MCF 10A (cell line): ENCODE data around the gene SLC2A11. TPM values are rescaled to one million over a fixed set of nuclear protein-coding genes. Genes with fewer than 3 reads are reported as not detected.
A peak's percentile ranks its signal among the peaks of the same experiment; 100 is the strongest.

Experiments used
- BruUV-seq: library from RNA; stranded (reverse); fragments of 400-500 nt; replicated peaks from 2 replicates; lab custom pipeline; 2021; lab: Mats Ljungman, UMichigan
- CTCF ChIA-PET: fragments of 300-600 bp; sonication (Branson Sonifier 250); formaldehyde crosslinking; extraction: SDS; loops from one replicate; lab custom pipeline; 2021; ENCODE audit warnings: antibody characterized with exemption, inconsistent platforms; lab: Yijun Ruan, JAX
- POLR2A ChIA-PET: fragments of 300-600, 350-650 bp; sonication (Branson Sonifier 250); formaldehyde crosslinking; extraction: SDS; loops from one replicate; lab custom pipeline; 2020; ENCODE audit warnings: antibody characterized with exemption, inconsistent platforms; lab: Yijun Ruan, JAX
- DNase-seq: peaks from one replicate; pipeline ENCODE4 v3.0.0-alpha.2; 2018; ENCODE audit not compliant: unreplicated experiment
- H3K27ac Mint-ChIP-seq: one replicate; pipeline ENCODE4 v1.8.0; 2022; ENCODE audit warnings: mild to moderate bottlenecking, low read depth, mixed read lengths; ENCODE audit not compliant: unreplicated experiment
- H3K27me3 Mint-ChIP-seq: one replicate; pipeline ENCODE4 v1.8.0; 2022; ENCODE audit warnings: mixed read lengths; ENCODE audit not compliant: insufficient read depth, unreplicated experiment
- H3K36me3 Mint-ChIP-seq: one replicate; pipeline ENCODE4 v1.8.0; 2022; ENCODE audit warnings: mild to moderate bottlenecking, moderate library complexity, mixed read lengths; ENCODE audit not compliant: insufficient read depth, unreplicated experiment
- H3K4me1 Mint-ChIP-seq: one replicate; pipeline ENCODE4 v1.8.0; 2022; ENCODE audit warnings: mixed read lengths; ENCODE audit not compliant: insufficient read depth, unreplicated experiment
- H3K4me3 Mint-ChIP-seq: one replicate; pipeline ENCODE4 v1.8.0; 2022; ENCODE audit warnings: mild to moderate bottlenecking, moderate library complexity, mixed read lengths; ENCODE audit not compliant: unreplicated experiment
- H3K9me3 Mint-ChIP-seq: one replicate; pipeline ENCODE4 v1.8.0; 2022; ENCODE audit warnings: mixed read lengths; ENCODE audit not compliant: unreplicated experiment
- CTCF ChIP-seq: fragments of 200-600 bp; IDR thresholded peaks from one replicate; pipeline ENCODE4 v1.8.0; 2022; ENCODE audit warnings: antibody characterized with exemption, mild to moderate bottlenecking; ENCODE audit not compliant: unreplicated experiment
- intact Hi-C: fragments of 100-400 bp; cut with micrococcal nuclease; formaldehyde crosslinking; loops from 2 replicates; pipeline ENCODE4 v1.14.1; 2022
- total RNA-seq: library from RNA; stranded (reverse); gene quantifications from 2 replicates; pipeline ENCODE4 v1.2.3, GENCODE V29; 2022

The SLC2A11 gene
- total RNA-seq, 1 experiment from 2014 or later = 9.6 TPM

GRCh38 chr22:23883658-23884057 is 26.0 kb downstream of the SLC2A11 start:
- no peaks in the 10 kb centered on the region for H3K27me3 Mint-ChIP-seq
- no peak overlapping the region for H3K27ac Mint-ChIP-seq
- intact Hi-C loops = no loop called here
- BruUV-seq = no TSS peak
- CTCF ChIA-PET = interaction anchor here (2.3 kb wide), 1 partner anchor 10 kb away, joined by 11 read pairs; the partner anchor contains the start of gene MIF
- POLR2A ChIA-PET = no interaction called here
- H3K36me3 Mint-ChIP-seq = peaks cover 8% of the 10 kb centered on the region
- no peak for TF ChIP-seq CTCF
- H3K9me3 Mint-ChIP-seq = no peaks in the 10 kb centered on the region
- DNase-seq = no peak
- H3K4me3 Mint-ChIP-seq = no peak overlapping the region
- H3K4me1 Mint-ChIP-seq = peaks cover 5% of the 10 kb centered on the region

- no peak for DNase-seq
- H3K27me3 Mint-ChIP-seq = no peaks in the 10 kb centered on the region
- CTCF ChIA-PET = interaction anchor here (2.3 kb wide), 1 partner anchor 10 kb away, joined by 11 read pairs; the partner anchor contains the start of gene MIF
- peaks cover 7% of the 10 kb centered on the region for H3K36me3 Mint-ChIP-seq
- H3K9me3 Mint-ChIP-seq = no peaks in the 10 kb centered on the region
- BruUV-seq = no TSS peak
- no peak for TF ChIP-seq CTCF
- H3K27ac Mint-ChIP-seq = no peak overlapping the region
- peaks cover 5% of the 10 kb centered on the region for H3K4me1 Mint-ChIP-seq
- H3K4me3 Mint-ChIP-seq = no peak overlapping the region
- intact Hi-C loops = no loop called here
- POLR2A ChIA-PET = no interaction called here
Measured at GRCh38 chr22:23884140-23884539, 26.5 kb downstream of the SLC2A11 start.

- ChIA-PET POLR2A (interaction anchor here (0.6 to 2.1 kb wide), 3 partner anchors 16 to 347 kb away, joined by 3 to 6 read pairs (median 5); no protein-coding TSS in a partner anchor), CTCF (interaction anchor here (0.5 to 1.7 kb wide), 18 partner anchors 11 to 1796 kb away, joined by 3 to 6 read pairs (median 4); partner anchors contain the start of gene SLC2A11)
- H3K4me3 Mint-ChIP-seq = no peak overlapping the region
- H3K36me3 Mint-ChIP-seq = peaks cover 14% of the 10 kb centered on the region
- TF ChIP-seq CTCF = peak; percentile 27
- intact Hi-C loops = no loop called here
- BruUV-seq = no TSS peak
- peak overlapping the region; percentile 61 for H3K27ac Mint-ChIP-seq
- no peaks in the 10 kb centered on the region for H3K27me3 Mint-ChIP-seq
- no peaks in the 10 kb centered on the region for H3K9me3 Mint-ChIP-seq
- peak; percentile 53 for DNase-seq
- H3K4me1 Mint-ChIP-seq = peaks cover 21% of the 10 kb centered on the region
Measured at GRCh38 chr22:23888615-23889401, 31.1 kb downstream of the SLC2A11 start.

- no peak for TF ChIP-seq CTCF
- no peak overlapping the region for H3K27ac Mint-ChIP-seq
- intact Hi-C loops = loop anchor here (5.0 kb wide), 1 partner anchor 68 kb away; no protein-coding TSS in a partner anchor
- no peaks in the 10 kb centered on the region for H3K9me3 Mint-ChIP-seq
- no peak for DNase-seq
- peaks cover 22% of the 10 kb centered on the region for H3K36me3 Mint-ChIP-seq
- ChIA-PET CTCF (interaction anchor here (0.6 to 1.7 kb wide), 4 partner anchors 41 to 66 kb away, joined by 3 to 6 read pairs (median 3); no protein-coding TSS in a partner anchor), POLR2A (interaction anchor here (0.8 to 2.1 kb wide), 2 partner anchors 24 to 37 kb away, joined by 3 to 6 read pairs; no protein-coding TSS in a partner anchor)
- peaks cover 21% of the 10 kb centered on the region for H3K4me1 Mint-ChIP-seq
- no peaks in the 10 kb centered on the region for H3K27me3 Mint-ChIP-seq
- no TSS peak for BruUV-seq
- H3K4me3 Mint-ChIP-seq = no peak overlapping the region
Measured at GRCh38 chr22:23889620-23890019, 31.9 kb downstream of the SLC2A11 start.
